Fibroblast of lung (primary cell): ENCODE measurements around the gene FECH.

Source experiments
- CTCF ChIP-seq, 2 donors: IDR thresholded peaks in 1 of 2; conservative IDR thresholded peaks in 1 of 2; 1 replicate in 1 of 2; 2 replicates in 1 of 2; pipeline ENCODE4 v1.5.1; 2011 to 2012; ENCODE audit warnings: low read length in 2 of 2, control low read depth in 1 of 2, inconsistent platforms in 1 of 2, low read depth in 1 of 2, mild to moderate bottlenecking in 1 of 2
- EZH2 ChIP-seq: IDR thresholded peaks from 2 replicates; pipeline ENCODE4 v1.5.1; 2012; ENCODE audit warnings: low read length, control low read depth, mild to moderate bottlenecking; ENCODE audit errors: missing control alignments

DNA sequence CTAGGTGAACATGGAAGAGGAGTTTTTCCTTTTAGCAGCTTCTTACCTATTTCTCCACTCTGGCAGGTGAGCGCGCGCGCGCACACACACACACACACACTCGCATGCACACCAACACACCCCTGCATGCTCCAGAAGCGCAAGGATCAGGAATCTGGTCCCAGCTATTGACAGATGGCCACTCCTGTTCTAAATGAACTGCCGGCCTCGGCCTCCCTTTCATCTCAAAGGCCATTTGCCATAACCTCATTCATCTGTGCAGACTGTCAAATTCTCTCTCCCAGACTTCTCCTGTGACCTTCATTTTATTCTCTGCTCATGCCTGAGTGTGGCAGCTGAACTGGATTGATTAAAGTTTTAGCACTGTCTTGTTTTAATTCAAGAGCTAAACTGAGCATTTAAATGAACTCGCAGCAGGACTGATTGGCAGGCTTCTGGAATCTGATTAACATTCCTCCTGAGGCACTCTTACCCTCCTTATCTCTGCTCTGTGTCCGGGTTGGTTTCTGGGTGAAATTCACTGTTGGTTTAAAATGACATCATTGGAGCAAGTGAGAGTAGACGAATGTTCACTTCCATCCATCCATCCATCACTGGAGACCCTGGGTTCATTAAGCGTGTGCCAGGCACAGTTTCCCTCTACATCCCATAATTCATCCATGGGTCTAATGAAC, 58.8 kb downstream of the FECH start:
- TF ChIP-seq CTCF (conservative IDR thresholded peaks at IDR 0.05 in 1 of 2, IDR thresholded peaks at IDR 0.05 in 1 of 2; ENCODE audit: low read depth in 1 of 2, low read length in 2 of 2), result no peak
- TF ChIP-seq EZH2, result no peak
